Hematopoietic multipotent progenitor cell treated with erythropoietin and hydrocortisone succinate and interleukin-3 and kit ligand, for 15 days (in vitro differentiated cells): ENCODE measurements around the gene PPP1R16B.

Source experiments
- DNase-seq: peaks from one replicate; pipeline ENCODE4 v3.0.0-alpha.2; 2015; ENCODE audit warnings: low spot score

Gene PPP1R16B

GRCh38 chr20:38896009-38896594, 90.6 kb downstream of the PPP1R16B start:
- DNase-seq, result no peak

GRCh38 chr20:38897267-38897666, 91.8 kb downstream of the PPP1R16B start:
- DNase-seq, result no peak

GRCh38 chr20:38900606-38901005, 95.1 kb downstream of the PPP1R16B start:
- no peak for DNase-seq

GRCh38 chr20:38902601-38903000, 97.1 kb downstream of the PPP1R16B start:
- no peak for DNase-seq

- no peak for DNase-seq
Measured at GRCh38 chr20:38903335-38903734, 97.8 kb downstream of the PPP1R16B start.

- no peak for DNase-seq
Measured at GRCh38 chr20:38905375-38905774, 99.9 kb downstream of the PPP1R16B start.

DNA sequence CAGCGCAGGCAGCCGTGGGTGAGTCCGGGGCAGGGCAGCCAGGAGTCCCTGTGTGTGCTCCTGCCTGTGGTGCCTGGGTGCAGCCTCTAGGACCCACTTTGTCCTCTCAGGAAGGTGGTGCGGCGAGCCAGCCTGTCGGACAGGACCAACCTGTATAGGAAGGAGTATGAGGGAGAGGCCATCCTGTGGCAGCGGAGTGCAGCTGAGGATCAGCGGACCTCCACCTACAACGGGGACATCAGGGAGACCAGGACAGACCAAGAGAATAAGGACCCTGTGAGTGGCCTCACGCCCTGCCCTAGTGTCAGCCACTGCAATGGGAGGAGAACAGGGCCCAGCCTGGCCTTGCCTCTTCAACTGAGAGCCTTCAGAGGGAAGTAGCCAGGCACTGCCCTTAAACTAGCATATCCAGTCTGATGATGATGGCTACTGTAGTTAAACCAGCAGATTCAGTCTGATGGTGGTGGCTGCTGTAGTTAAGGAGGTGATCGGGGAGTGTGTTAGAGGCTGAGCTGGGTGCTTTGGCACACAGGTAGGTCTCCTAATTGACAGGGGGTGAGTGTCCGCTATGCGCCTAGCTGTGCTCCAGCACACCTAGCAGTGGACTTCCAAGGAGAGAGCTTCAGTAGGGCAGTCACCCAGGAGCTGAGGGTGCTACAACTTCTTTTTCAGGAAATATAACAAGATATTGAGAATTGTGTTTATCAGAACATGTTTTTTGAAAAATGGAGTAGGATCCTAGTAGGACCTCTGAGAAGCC, 102.6 kb downstream of the PPP1R16B start:
- DNase-seq, result no peak

- no peak for DNase-seq
Measured at GRCh38 chr20:38915355-38915754, 109.9 kb downstream of the PPP1R16B start.

DNA sequence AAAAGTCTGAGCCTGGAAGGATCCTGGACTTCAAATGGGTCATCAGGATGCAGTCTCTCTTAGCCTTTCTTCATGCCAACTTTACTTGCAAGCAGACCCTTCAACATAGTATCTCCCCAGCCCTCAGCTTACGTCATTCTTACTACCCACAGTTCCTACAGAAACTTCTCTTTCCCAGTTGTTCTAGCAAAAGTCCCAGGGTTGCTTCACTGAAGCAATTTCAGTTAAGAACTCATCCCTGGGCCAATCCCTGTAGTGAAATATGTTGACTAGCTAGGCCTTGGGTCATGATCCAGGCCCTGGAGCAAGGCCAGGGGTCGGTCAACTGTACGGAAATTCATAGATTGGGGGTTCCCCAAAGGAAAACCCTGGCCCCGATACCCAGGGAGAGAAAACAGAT, 112.2 kb downstream of the PPP1R16B start:
- no peak for DNase-seq

DNA sequence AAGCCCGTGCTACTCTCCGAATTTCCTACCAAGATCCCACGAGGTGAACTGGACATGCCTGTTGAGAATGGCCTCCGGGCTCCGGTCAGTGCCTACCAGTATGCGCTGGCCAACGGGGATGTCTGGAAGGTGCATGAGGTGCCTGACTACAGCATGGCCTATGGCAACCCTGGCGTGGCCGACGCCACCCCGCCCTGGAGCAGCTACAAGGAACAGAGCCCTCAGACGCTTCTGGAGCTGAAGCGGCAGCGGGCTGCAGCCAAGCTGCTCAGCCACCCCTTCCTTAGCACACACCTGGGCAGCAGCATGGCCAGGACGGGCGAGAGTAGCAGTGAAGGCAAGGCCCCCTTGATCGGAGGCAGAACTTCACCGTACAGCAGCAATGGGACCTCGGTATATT, 112.7 kb downstream of the PPP1R16B start:
- DNase-seq, result no peak

- DNase-seq, result no peak
Measured at GRCh38 chr20:38919683-38920082, 114.2 kb downstream of the PPP1R16B start.

GRCh38 chr20:38920411-38920810, 114.9 kb downstream of the PPP1R16B start:
- no peak for DNase-seq

DNA sequence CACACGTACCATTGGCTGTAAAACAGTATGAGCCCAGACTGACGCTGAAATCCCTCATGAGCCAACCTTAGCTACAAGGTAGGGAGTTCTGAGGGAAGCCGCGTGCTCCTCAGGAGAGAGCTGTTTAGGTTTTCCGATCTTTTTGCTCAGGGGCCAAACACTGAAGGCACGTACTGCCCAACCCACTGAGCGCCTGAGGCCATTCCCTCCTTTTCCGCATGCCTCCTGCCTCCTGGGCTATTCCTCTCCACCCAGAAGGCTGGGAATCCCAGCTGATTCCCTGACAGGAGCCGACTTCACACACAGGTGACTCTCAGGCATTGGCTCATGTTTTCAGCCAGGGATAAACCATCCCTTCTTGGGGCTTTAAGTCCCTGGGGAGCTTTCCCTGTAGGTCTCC, 115.4 kb downstream of the PPP1R16B start:
- no peak for DNase-seq

DNA sequence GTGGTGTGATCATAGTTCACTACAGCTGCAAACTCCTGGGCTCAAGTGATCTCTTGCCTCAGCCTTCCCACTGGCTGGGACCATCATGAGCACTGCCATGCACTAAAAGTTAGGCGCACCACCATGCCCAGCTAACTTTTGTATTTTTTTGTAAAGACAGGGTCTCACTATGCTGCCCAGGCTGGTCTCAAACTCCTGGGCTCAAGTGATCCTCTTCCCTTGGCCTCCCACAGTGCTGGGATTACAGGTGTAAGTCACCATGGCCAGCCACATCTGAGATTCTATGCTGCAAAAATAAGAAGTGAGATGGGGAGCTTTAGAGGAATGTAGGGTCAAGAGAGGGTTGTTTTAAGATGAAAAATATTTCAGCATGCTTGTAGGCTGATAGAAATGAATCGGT, 119.2 kb downstream of the PPP1R16B start:
- DNase-seq, result no peak

DNA sequence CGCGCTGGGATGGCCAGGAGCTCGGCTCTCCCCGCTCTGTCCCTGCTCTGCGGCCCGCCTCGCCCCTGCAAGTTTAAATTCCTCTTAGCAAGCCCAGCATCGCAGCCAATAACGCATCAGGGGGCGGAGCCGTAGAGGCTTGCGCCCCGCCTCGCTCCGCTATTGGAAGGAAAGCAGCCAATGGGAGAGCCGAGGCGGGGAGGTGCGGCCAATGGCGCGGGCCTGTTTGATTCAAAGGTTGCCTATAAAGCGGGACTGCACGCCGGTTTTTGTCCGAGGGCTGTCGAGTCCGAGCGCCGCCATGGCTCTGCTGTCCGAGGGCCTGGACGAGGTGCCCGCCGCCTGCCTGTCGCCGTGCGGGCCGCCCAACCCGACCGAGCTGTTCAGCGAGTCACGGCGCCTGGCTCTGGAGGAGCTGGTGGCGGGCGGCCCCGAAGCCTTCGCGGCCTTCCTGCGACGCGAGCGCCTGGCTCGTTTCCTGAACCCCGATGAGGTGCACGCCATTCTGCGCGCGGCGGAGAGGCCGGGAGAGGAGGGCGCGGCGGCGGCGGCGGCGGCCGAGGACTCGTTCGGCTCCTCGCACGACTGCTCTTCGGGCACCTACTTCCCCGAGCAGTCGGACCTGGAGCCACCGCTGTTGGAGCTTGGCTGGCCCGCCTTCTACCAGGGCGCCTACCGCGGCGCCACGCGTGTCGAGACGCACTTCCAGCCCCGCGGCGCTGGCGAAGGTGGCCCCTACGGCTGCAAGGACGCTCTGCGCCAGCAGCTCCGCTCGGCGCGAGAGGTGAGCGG, 120.8 kb downstream of the PPP1R16B start, which contains the start of gene FAM83D:
Gene FAM83D, plus strand, starts transcription at position 276 of the 792 bp plus-strand sequence. Its CDS starts 26 bp downstream, at position 302.
- peak; percentile 98 for DNase-seq

DNA sequence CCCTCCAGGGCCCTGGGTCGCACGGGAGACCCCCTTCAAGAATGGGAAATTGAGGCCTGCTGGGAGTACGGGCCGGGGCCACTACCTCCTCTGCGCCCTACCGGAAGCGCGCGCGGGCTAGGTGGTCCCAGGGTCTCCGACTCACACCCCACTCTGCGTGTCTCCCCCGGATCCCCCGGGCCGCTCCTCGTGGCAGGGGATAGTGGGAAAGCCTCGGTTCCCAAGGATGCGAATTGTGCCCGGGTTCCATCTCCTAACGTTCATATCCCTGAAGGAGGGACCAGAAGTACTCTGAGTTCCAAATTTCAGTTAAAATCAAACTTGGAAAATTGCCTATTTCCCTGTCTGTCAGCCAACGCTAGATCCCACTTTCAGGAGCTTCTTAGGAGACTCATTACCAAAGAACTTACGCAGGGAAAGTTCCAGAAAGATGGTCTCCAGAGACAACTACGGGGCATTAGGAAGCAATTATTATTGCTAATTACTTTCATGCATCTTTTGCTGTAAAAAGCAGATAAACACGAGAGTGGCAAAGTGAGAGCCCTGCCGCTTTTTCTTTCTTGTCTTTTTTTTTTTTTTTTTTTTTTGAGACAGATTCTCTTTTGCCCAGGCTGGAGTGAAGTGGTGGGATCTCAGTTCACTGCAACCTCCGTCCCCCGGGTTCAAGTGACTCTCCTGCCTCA, 121.6 kb downstream of the PPP1R16B start:
- DNase-seq, result peak; percentile 25

DNA sequence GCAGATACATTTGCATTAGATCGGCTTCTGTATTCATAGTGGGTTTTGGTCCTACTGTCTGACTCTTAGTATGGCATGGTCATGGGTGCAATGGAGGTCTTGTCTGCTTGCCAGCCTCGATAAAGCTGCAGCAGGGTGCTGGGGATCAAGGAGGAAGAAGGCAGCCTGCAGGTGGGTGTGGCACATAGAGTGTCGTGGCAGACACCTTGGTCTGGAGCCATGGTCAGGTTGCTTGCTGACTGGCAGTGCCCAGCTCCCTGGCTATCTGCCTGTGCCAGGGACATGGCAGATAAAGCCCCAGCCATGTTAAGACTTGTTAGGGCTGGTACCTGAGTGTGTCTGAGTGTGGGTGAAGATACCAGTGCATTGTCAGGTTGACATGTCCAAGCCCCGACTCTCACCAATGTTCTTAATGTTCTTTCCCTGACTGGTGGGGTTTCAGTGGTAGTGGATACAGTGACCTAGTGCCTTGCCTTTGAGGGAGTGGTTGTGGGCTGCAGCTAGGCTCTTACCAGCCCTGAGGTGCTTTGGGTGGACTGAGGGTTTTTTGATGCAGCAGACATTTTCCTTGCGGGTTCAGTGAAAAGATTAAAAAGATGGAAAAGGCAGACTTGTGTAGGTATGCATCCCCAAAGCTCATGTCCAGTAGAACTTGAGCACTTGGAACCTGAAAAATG, 122.5 kb downstream of the PPP1R16B start:
- DNase-seq, result peak; percentile 86

DNA sequence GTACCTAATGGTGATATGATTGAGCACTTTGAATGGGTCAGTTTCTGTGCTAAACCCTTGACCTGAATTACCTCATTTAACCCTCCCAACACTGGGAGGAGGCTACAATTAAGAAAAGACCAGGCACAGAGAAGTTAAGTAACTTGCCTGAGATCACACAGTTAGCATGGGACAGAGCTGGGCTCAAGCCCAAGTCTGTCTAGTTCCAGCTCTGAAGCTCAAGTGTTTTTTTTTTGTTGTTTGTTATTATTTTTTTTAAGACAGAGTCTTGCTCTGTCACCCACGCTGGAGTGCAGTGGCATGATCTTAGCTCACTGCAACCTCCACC, 124.7 kb downstream of the PPP1R16B start:
- DNase-seq, result peak; percentile 34

DNA sequence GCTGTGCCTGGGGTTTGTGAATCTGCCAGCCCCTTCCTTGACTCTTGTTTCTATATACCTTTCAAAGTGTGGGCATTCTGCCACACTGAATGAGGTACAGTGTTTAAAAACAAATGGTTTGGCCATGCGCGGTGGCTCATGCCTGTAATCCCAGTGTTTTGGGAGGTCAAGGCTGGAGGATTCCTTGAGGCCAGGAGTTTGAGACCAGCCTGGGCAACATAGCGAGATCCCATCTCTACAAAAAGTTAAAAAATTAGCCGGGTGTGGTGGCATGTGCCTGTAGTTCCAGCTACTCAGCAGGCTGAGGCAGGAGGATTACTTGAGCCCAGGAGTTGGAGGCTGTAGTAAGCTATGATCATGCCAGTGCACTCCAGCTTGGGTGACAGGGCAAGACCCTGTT, 126.5 kb downstream of the PPP1R16B start:
- DNase-seq, result no peak

DNA sequence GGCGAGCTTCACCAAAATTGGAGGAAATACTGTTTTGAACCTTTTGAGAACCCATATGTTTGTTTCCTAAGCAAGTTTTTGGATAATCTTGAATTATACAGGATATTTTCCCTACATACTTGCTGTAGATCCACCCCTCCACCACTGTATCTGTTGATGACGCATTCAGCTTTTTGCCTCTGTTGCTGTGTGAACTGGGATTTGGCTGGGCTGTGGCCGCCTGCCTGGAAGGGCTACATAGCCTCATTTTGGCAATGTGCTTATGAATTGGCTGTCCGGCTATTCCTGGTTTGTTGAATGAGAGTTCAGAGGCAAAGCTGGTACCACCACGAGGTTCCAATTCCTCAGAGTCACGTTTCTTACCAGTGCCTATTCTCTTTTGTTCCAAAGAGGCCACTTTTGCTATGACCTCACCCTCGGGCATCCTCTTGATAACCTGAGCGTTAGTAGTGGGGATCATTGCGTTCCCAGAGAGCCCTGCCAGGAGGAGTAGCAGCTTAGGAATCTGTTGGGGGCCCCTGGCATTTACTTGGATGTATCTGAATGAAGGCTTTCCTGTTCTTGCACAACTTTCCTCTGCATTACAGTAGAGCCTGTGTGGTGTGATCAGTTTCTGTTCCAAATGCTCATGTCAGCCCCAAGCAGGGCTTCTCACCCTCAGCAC, 127.1 kb downstream of the PPP1R16B start:
- DNase-seq, result no peak

- DNase-seq, result no peak
Measured at GRCh38 chr20:38934530-38934929, 129.0 kb downstream of the PPP1R16B start.
